GM13976 (cell line): Measurements from ENCODE around the gene IGLL5.
"Not testable (repeated sequence)": the region's sequence is repeated elsewhere in the genome, so short reads cannot be mapped to it uniquely, and the experiment has no call there.

Source experiments
- DNase-seq: peaks from one replicate; pipeline ENCODE4 v3.0.0; 2012; ENCODE audit warnings: low spot score
- CTCF ChIP-seq: IDR thresholded peaks from 2 replicates; pipeline ENCODE4 v1.5.1; 2012; ENCODE audit warnings: borderline replicate concordance, mild to moderate bottlenecking; ENCODE audit not compliant: insufficient read depth; ENCODE audit errors: extremely low read depth, missing control alignments, control extremely low read depth
- in situ Hi-C: fragments of 300-500 bp; cut with MboI; formaldehyde crosslinking; loops from one replicate; pipeline ENCODE4 v1.12.0; 2022; ENCODE audit warnings: low sequenced_read_pairs, mixed read lengths, inconsistent platforms; ENCODE audit not compliant: unreplicated experiment

IGLL5 gene

DNA sequence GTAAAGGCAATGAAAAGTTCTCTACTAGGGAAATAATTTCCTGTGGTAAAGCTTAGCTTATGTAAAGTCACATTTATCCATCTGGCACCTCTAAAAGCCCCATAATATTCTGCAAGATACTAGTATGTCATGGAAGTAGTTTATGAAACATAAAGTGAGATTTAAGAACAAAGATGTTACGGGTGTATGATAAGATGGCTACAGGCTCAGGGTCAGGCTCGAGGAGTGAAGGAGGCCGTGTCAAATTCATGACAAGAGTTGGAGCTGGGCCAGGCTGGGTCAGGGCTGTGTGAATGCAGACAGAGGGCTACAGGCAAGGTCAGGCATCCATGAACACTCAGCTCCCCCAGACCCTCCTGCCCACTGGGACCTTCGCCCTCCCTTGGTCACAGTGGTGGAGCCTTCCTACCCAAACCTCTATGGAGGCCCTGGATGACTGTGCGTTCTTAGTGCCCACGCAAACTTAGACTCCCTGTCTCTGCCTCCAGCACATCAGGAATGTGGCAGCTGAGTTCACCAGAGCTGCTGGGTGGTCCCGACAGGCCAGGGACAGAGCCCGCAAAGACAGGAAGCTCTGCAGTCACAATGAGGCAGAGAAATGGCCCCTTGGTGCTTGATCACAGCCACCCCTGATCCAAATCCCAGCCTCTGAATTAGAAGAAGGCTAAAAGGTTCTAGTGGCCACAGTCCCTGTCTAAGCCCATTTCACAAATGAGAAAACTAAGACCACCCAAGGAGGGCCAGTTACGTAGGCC is 14.8 kb downstream of the IGLL5 start:
- TF ChIP-seq CTCF: no peak
- in situ Hi-C loops: no loop called here
- no peak for DNase-seq

DNA sequence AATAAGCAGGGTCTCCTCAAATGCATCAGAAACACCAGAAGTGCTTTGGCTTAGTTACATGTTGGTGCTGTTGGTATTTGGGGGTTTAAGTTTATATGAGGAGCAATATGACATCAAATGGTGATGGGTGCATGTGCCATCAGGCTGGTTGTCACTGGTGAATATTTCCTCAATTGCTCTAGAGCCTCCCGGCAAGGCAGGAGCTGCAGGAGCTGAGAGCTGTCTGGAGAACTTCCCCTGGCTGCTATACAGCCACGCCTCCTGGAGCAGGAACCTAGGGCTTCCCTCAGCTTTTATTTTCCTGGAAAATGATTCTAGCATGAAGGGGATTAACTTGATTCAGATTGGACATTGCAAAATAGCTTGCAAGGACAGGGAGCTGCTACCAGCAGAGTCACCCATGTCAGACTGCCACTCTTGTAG is 15.8 kb downstream of the IGLL5 start:
- no peak for TF ChIP-seq CTCF
- in situ Hi-C loops: no loop called here
- DNase-seq: no peak

GRCh38 chr22:22903781-22904192 is 16.2 kb downstream of the IGLL5 start:
- in situ Hi-C loops, DNase-seq: not testable (repeated sequence)

DNA sequence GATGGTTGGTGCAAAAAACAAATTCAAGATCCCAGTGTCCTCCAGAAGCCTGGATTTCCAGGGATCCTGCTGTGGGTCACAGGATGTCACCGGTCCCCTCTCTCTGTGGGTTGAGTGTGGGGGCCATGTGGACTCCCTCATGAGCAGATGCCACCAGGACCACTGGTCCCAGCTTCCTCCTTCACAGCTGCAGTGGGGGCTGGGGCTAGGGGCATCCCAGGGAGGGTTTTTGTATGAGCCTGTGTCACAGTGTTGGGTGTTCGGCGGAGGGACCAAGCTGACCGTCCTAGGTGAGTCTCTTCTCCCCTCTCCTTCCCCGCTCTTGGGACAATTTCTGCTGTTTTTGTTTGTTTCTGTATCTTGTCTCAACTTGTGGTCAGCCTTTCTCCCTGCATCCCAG is 17.1 kb downstream of the IGLL5 start:
- in situ Hi-C loops, DNase-seq: not testable (repeated sequence)

DNA sequence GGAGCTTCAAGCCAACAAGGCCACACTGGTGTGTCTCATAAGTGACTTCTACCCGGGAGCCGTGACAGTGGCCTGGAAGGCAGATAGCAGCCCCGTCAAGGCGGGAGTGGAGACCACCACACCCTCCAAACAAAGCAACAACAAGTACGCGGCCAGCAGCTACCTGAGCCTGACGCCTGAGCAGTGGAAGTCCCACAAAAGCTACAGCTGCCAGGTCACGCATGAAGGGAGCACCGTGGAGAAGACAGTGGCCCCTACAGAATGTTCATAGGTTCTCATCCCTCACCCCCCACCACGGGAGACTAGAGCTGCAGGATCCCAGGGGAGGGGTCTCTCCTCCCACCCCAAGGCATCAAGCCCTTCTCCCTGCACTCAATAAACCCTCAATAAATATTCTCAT is 18.8 kb downstream of the IGLL5 start:
- DNase-seq, in situ Hi-C loops: not testable (repeated sequence)

DNA sequence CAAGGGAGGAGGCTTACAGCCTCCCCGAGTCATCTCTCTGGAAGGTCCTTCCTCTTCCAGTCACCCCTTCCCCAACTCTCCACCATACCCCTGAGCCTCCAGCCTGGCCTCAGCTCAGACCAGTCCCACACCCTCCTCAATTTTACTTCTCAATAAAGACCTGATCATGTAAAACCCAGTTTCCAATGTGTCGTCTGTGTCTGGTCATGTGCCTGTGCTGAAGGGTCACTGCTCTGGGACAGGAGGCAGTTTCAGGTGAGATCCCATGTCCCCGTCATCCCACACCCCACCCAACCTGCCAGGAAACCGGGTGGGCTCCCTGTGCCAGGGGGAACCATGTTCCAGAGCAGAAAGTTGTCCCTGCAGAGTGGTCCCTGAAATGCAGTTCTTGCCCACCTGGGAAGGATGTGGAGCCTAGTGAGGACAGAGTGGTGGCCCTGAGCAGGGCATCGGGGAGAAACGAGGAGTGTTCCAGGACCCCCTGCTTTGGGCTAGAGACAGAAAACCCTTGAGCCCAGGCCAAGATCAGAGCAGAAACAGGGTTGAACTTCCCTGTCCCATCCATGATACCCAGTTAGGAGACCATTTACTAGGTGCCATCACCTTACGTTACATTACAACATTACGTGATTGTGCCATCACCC is 19.4 kb downstream of the IGLL5 start:
- no peak for TF ChIP-seq CTCF
- in situ Hi-C loops: no loop called here
- DNase-seq: no peak

- no peak for TF ChIP-seq CTCF
- in situ Hi-C loops: no loop called here
- DNase-seq: no peak
Measured at GRCh38 chr22:22907551-22908494, 20.2 kb downstream of the IGLL5 start.

DNA sequence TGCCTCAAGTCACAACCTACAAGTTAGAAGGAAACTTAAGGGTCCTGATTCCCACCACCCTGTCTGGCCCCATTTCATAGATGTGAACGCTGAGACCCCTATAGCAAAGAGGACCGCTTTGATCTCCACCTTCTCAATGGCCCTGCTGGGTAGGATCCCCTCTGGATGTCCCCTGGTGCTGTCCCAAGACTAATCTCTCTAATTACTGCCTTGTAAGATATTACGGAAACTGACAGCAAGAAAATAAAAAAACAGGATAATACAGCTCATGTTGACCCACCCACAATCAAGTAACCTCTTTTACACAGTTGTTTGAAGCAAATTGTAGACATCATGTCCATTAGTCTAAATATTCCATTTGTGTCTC is 20.9 kb downstream of the IGLL5 start:
- TF ChIP-seq CTCF: no peak
- no peak for DNase-seq
- in situ Hi-C loops: no loop called here
